ENCODE data around the gene RGL1.

Gene RGL1

DNA sequence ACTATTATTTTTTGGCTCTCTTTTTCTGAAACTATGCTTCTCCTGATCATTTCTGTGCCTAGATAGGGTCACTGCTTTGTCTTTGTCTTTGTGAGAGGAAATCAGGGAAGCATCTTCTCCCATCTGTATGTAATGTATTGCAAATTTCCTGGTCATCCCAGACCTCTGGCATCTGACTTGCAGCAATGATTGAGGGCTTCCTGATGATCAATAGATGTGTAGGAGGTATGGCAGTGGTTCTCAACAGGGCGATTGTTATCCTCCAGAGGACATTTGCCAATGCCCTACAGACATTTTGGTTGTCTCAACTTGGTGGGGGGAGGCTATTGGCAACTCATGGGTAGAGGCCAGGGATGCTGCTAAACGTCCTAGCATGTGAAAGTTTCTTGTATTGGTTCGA lies 64.7 kb downstream of the RGL1 start:
- no peak for DNase-seq (ENCODE audit: low spot score)

DNA sequence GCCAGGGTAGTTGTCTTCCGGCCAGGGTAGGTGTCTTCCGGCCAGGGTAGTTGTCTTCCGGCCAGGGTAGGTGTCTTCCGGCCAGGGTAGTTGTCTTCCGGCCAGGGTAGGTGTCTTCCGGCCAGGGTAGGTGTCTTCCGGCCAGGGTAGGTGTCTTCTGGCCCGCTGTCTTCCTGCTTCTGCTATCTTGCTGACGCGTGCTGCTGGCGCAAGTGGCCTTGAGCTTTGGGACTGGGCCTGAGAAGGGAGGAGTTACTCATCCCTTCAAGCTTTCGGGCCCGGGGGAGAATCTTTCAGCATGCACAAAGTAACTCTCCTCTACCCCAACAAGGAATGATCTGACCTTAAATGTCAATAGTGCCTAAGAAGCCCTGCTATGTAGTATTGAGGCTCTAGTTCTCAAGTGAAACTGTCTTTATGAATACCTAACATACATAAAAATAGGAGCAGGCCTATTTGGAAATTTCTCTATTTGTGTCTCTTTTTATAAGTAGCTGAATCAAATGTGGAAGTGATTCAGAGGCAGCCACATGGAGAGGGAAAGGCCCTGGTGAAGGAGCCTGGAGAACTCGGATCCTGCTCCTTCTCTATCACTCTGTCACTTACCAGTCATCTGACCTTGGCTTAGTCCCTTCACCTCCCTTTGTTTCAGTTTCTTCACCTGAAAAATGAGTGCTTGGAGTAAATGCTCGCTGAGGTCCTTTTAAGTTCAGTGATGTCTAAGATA lies 65.6 kb downstream of the RGL1 start:
- DNase-seq (ENCODE audit: low spot score) = no peak

- DNase-seq (ENCODE audit: low spot score) = no peak
Observed at GRCh38 chr1:183871142-183871541, 66.2 kb downstream of the RGL1 start.

- DNase-seq (ENCODE audit: low spot score) = no peak
Observed at GRCh38 chr1:183871601-183872000, 66.7 kb downstream of the RGL1 start.

DNA sequence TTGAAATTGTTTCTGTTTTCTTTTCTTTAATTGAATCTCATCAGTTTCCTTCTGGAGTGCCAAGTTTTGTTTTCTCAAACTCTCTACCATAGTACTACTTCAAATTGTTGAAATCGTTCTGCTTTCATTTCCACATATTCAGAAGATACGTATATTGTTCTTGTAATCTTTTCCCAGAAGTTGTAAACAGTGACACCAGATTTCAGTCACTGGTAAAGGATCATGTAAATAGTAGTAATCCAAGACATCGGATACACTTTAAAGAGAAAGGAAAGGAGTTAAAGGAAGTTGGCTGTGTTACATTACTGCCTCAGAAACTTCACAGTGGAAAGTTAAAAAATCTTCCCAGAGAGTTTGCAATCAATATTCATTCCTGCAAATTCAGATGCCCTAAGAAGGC lies 67.5 kb downstream of the RGL1 start:
- no peak for DNase-seq (ENCODE audit: low spot score)

DNA sequence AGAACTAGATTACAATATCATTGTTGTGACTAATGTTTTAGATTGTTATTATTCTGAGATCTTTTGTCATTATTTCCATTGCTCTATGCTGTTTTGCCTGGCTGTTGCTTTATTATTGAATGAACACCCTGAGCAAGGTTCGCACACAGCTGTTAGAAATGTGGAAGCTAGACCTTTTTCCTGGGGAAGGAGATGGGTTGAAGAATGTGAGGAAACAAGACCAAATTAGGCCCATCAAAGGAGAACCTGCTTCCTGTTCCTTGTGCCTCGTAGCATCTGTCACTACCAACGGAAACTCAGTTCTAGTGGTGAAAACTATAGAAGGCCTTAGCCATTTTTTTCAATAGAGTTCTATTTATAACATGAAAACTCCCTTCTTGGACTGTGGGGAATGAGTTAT lies 68.7 kb downstream of the RGL1 start:
- no peak for DNase-seq (ENCODE audit: low spot score)

DNA sequence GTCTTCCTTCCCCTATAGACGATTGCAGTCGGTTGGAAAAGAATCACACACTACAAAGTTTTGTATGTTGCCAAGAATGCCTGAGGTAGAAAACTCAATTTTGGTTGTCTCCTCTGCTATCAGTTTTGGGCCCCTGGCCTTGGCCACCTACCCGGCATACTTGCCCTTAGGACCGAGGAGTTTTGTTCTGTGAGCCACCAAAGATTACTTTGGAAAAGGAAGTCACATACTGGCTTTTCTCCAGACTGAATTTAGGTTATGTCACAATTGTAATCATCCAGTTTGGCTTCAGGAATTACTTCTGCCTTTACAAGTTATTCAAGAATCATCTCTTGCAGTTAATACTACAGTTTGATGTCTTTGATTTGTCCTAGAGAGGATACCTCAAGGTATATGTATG lies 71.4 kb downstream of the RGL1 start:
- no peak for DNase-seq (ENCODE audit: low spot score)

GRCh38 chr1:183877053-183877720 lies 72.3 kb downstream of the RGL1 start:
- DNase-seq (ENCODE audit: low spot score) = no peak

DNA sequence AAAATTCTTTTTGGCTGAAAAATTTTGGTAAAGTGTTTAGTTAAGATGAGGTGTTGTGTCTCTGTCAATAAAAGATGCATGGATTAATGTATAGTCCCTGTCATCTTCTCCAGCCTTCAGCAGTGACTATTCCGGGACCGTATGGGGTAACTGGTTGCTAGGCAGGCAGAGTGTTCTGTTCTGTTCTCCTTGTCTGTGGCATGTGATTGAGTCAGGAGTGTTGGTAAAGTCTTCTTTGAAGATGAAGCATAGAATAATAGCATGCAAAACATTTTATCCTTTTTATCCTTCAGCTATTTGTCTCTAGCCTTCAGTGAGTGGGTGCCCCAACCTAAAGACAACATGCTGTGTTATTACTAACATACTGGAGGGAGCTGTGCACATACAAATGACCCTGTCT lies 74.6 kb downstream of the RGL1 start:
- no peak for DNase-seq (ENCODE audit: low spot score)

GRCh38 chr1:183879966-183880365 lies 75.0 kb downstream of the RGL1 start:
- DNase-seq (ENCODE audit: low spot score) = no peak

GRCh38 chr1:183880531-183881243 lies 75.8 kb downstream of the RGL1 start:
- DNase-seq (ENCODE audit: low spot score) = no peak

- DNase-seq (ENCODE audit: low spot score) = no peak
Observed at GRCh38 chr1:183881387-183882131, 76.6 kb downstream of the RGL1 start.

DNA sequence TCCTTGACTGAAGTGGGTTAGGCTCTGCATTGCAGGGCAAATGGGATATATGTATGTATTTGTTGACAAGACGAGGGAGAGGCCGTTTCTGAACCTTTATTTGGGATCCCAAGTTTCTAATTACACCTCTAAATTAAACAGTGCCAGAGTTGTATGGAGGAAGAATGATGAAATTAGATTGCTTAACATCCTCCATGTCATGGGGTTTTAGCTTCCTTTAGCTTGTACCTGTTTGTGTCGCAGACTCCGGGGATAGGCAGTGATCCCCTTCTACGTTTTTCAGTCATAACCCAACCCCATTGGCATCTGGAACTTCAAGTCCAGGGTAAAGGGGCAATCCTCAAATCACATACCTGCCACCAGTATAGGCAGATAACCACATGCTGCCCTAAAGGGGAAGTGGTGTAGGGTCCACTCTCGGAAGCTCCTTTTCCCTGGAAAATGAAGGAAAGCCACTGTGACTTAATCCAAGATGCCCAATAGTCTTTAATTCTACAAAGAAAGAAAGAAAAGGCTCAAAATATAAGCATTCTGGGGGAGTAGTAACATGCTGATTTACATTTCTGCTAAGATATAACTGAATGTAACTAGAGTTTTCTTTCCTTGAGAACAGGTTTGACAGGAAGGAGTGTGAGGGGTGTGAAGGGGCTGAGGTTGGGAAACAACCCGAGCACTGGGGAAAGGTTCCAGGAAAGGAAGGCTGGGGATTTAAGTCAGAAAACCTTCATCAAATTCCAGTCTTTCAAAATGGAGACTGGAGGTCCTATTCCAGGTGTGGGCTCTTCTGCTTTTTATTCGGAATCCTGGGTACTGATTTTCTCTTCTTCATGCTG lies 77.6 kb downstream of the RGL1 start:
- DNase-seq (ENCODE audit: low spot score) = no peak

GRCh38 chr1:183883623-183884022 lies 78.7 kb downstream of the RGL1 start:
- no peak for DNase-seq (ENCODE audit: low spot score)

GRCh38 chr1:183884526-183884925 lies 79.6 kb downstream of the RGL1 start:
- no peak for DNase-seq (ENCODE audit: low spot score)

DNA sequence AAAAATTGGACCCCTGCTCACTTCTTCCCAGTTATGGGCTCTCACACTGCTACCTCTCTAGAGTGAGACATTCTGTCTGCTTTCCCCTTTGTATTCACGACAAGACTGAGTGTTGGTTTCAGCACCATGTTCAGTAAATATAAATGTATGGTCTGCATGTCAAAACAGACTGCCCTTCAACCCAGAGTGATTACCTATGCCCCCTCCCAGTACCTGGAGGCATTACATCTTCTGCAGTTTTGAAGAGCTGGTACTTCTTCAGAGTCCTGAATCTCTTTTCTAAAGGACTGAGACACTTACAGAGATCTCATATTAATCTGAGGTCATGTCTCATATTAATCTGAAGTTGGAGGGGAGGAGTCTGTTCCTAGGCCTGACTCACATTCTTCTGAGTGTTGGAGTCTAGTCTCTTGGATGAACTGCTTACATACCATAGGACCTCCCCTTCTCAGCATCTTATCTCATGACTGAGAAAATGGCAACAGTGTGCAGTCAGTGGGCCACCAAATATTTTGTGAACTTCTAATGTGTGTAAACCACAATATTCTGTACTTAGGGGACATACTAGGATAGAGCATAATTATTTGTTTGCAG lies 80.3 kb downstream of the RGL1 start:
- DNase-seq (ENCODE audit: low spot score) = no peak

GRCh38 chr1:183886083-183886828 lies 81.3 kb downstream of the RGL1 start:
- no peak for DNase-seq (ENCODE audit: low spot score)

- no peak for DNase-seq (ENCODE audit: low spot score)
Observed at GRCh38 chr1:183886853-183887252, 81.9 kb downstream of the RGL1 start.

GRCh38 chr1:183887826-183888819 lies 83.2 kb downstream of the RGL1 start:
- no peak for DNase-seq (ENCODE audit: low spot score)
